ENCODE measurements around the gene MDC1. TPM values are rescaled to one million over a fixed set of nuclear protein-coding genes. Genes with fewer than 3 reads are reported as not detected.
"Not testable (repeated sequence)": the region's sequence is repeated elsewhere in the genome, so short reads cannot be mapped to it uniquely, and the experiment has no call there.

MDC1 gene
- total RNA-seq, 1 donor: 4.7 TPM

- TF ChIP-seq CTCF (IDR thresholded peaks at IDR 0.05; ENCODE audit: insufficient read depth, low read depth, low read length): no peak
- H3K4me3 ChIP-seq (ENCODE audit: low read depth, low read length): no peak overlapping the region
- DNase-seq (ENCODE audit: low read depth): peak; percentile 33
Observed at GRCh38 chr6:30725713-30726505, 8.8 kb upstream of the MDC1 start.

GRCh38 chr6:30724906-30725667, 8.0 kb upstream of the MDC1 start:
- DNase-seq (ENCODE audit: low read depth): no peak
- no peak for TF ChIP-seq CTCF (IDR thresholded peaks at IDR 0.05; ENCODE audit: insufficient read depth, low read depth, low read length)
- H3K4me3 ChIP-seq (ENCODE audit: low read depth, low read length): no peak overlapping the region

- not testable (repeated sequence) for DNase-seq (ENCODE audit: low read depth); H3K4me3 ChIP-seq (ENCODE audit: low read depth, low read length)
Observed at GRCh38 chr6:30723843-30724741, 7.0 kb upstream of the MDC1 start.

- DNase-seq (ENCODE audit: low read depth): not testable (repeated sequence)
Observed at GRCh38 chr6:30723159-30723842, 6.2 kb upstream of the MDC1 start.

GRCh38 chr6:30722280-30723112, 5.4 kb upstream of the MDC1 start:
- DNase-seq (ENCODE audit: low read depth): peak; percentile 79
- H3K4me3 ChIP-seq (ENCODE audit: low read depth, low read length): peak overlapping the region; percentile 67
- peak; percentile 94 for TF ChIP-seq CTCF (IDR thresholded peaks at IDR 0.05; ENCODE audit: insufficient read depth, low read depth, low read length)

More at GRCh38 chr6:30723159-30723842, 6.2 kb upstream of the MDC1 start:
- H3K4me3 ChIP-seq (ENCODE audit: low read depth, low read length): peak overlapping the region; percentile 25

GRCh38 chr6:30722025-30722279, 4.9 kb upstream of the MDC1 start:
- DNase-seq (ENCODE audit: low read depth): peak; percentile 68
- H3K4me3 ChIP-seq (ENCODE audit: low read depth, low read length): peak overlapping the region; percentile 67

GRCh38 chr6:30721198-30722024, 4.3 kb upstream of the MDC1 start:
- peak overlapping the region; percentile 98 for H3K4me3 ChIP-seq (ENCODE audit: low read depth, low read length)
- peak; percentile 92 for DNase-seq (ENCODE audit: low read depth)
- TF ChIP-seq CTCF (IDR thresholded peaks at IDR 0.05; ENCODE audit: insufficient read depth, low read depth, low read length): peak; percentile 14
